ENCODE data around the gene PTGS1. TPM values are rescaled to one million over a fixed set of nuclear protein-coding genes. Genes with fewer than 3 reads are reported as not detected.

PTGS1 gene
- total and polyA plus RNA-seq, 2 donors (not counting 1 experiment from before 2014, with no cell fraction given): 9.5 to 15.3 TPM

GRCh38 chr9:122442568-122442967 lies 71.7 kb downstream of the PTGS1 start:
- peaks cover 49% of the 10 kb centered on the region for H3K27me3 Mint-ChIP-seq
- intact Hi-C loops (cut with micrococcal nuclease): no loop called here

DNA sequence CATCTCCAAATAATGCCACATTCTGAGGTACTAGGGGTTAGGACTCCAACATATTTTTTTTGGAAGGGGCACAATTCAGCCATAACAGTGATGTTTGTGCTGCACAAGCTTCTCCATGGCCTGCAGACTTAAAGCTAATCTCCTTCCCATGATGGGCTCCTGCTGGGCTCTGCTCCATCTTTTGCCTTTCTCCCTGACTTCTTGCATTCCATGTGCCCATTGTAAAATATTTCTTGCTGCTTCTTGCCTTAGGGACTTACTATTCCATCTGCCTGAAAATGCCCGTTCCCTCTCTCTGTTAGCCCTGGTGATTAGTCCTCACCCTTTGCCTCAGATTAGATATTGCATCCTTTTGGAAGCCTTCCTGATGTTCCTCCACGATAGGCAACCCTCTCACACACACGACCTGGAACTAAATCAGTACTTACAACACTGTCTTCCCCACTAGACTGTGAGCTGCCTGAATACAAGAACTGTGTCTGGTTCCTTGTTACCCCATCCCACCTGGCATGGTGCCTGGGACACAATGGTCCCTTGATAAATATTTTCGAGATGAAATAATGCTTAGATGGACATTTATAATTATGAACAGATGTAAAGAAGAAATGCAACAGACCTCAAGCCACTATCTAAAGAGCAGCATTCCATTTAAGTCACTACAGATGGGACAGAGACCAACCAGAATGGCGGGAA lies 73.4 kb downstream of the PTGS1 start:
- Mint-ChIP-seq H3K4me1 (no peaks in the 10 kb centered on the region), H3K27ac (no peak overlapping the region), H3K27me3 (peaks cover 49% of the 10 kb centered on the region), H3K4me3 (no peak overlapping the region), H3K9me3 (ENCODE audit: insufficient read depth) (peaks cover 2% of the 10 kb centered on the region)
- TF ChIP-seq, protein P1, sequence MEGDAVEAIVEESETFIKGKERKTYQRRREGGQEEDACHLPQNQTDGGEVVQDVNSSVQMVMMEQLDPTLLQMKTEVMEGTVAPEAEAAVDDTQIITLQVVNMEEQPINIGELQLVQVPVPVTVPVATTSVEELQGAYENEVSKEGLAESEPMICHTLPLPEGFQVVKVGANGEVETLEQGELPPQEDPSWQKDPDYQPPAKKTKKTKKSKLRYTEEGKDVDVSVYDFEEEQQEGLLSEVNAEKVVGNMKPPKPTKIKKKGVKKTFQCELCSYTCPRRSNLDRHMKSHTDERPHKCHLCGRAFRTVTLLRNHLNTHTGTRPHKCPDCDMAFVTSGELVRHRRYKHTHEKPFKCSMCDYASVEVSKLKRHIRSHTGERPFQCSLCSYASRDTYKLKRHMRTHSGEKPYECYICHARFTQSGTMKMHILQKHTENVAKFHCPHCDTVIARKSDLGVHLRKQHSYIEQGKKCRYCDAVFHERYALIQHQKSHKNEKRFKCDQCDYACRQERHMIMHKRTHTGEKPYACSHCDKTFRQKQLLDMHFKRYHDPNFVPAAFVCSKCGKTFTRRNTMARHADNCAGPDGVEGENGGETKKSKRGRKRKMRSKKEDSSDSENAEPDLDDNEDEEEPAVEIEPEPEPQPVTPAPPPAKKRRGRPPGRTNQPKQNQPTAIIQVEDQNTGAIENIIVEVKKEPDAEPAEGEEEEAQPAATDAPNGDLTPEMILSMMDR (IDR thresholded peaks at IDR 0.05): no peak
- TF ChIP-seq EZH2 (IDR thresholded peaks at IDR 0.05; ENCODE audit: borderline replicate concordance, insufficient read depth, low read depth, low read length, poor library complexity, severe bottlenecking): no peak
- Histone ChIP-seq H3K36me3 (replicated peaks in 1 of 2; ENCODE audit: control extremely low read depth in 1 of 2, control insufficient read depth in 1 of 2, extremely low read depth in 1 of 2, insufficient read depth in 2 of 2, low read length in 1 of 2) (no peaks in the 10 kb centered on the region), H3K9me3 (ENCODE audit: control extremely low read depth in 1 of 3, control insufficient read depth in 2 of 3, insufficient read depth in 1 of 3, low read length in 2 of 3) (no peaks in the 10 kb centered on the region), H3K9ac (ENCODE audit: low read length) (no peak overlapping the region), H3K27ac (ENCODE audit: low read length in 2 of 2) (no peak overlapping the region), H3K4me1 (ENCODE audit: control insufficient read depth in 2 of 2, insufficient read depth in 2 of 2, low read length in 2 of 2) (no peaks in the 10 kb centered on the region), H3K27me3 (replicated peaks in 1 of 4; ENCODE audit: control extremely low read depth in 1 of 4, control insufficient read depth in 3 of 4, insufficient read depth in 4 of 4, low read length in 3 of 4) (peaks cover 0 to 20% (median 4%) of the 10 kb centered on the region in 4 experiments), H4K20me1 (ENCODE audit: control insufficient read depth, insufficient read depth, low read length, poor library complexity, severe bottlenecking) (no peaks in the 10 kb centered on the region), H3K79me2 (ENCODE audit: control insufficient read depth, insufficient read depth, low read length) (no peaks in the 10 kb centered on the region), H3K4me2 (replicated peaks; ENCODE audit: low read depth, low read length, poor library complexity, severe bottlenecking) (no peak overlapping the region), H3K4me3 (ENCODE audit: control extremely low read depth in 1 of 5, extremely low read depth in 1 of 5, insufficient read depth in 1 of 5, low read depth in 2 of 5, low read length in 4 of 5) (no peak overlapping the region), H2AFZ (ENCODE audit: insufficient read depth, low read depth, low read length, poor library complexity, severe bottlenecking) (no peak overlapping the region)
- ChIA-PET POLR2A (no interaction called here), CTCF (interaction anchor here (0.8 to 3.6 kb wide), 3 partner anchors 20 to 345 kb away, joined by 3 to 19 read pairs (median 4); no protein-coding TSS in a partner anchor)
- no peak for DNase-seq
- no peak for ATAC-seq (ENCODE audit: low read depth)
- 86% methylated on average over 3 of the region's 5 CpGs for WGBS (ENCODE audit: insufficient coverage)
- intact Hi-C loops (cut with micrococcal nuclease): no loop called here

More at GRCh38 chr9:122442568-122442967, 71.7 kb downstream of the PTGS1 start:
- no peak overlapping the region for H3K4me2 ChIP-seq (replicated peaks; ENCODE audit: low read depth, low read length, poor library complexity, severe bottlenecking)
- no peak overlapping the region for H3K27ac ChIP-seq (ENCODE audit: low read length in 2 of 2)
- ChIA-PET CTCF (interaction anchor here (1.1 to 2.0 kb wide), 2 partner anchors 22 to 92 kb away, joined by 3 to 4 read pairs; no protein-coding TSS in a partner anchor), POLR2A (no interaction called here)
- no peaks in the 10 kb centered on the region for H3K79me2 ChIP-seq (ENCODE audit: control insufficient read depth, insufficient read depth, low read length)
- no peak overlapping the region for H2AFZ ChIP-seq (ENCODE audit: insufficient read depth, low read depth, low read length, poor library complexity, severe bottlenecking)
- Mint-ChIP-seq H3K4me3 (no peak overlapping the region), H3K4me1 (no peaks in the 10 kb centered on the region), H3K9me3 (ENCODE audit: insufficient read depth) (peaks cover 2% of the 10 kb centered on the region), H3K27ac (no peak overlapping the region)
- H3K9ac ChIP-seq (ENCODE audit: low read length): no peak overlapping the region
- H4K20me1 ChIP-seq (ENCODE audit: control insufficient read depth, insufficient read depth, low read length, poor library complexity, severe bottlenecking): no peaks in the 10 kb centered on the region
- H3K4me1 ChIP-seq (ENCODE audit: control insufficient read depth in 2 of 2, insufficient read depth in 2 of 2, low read length in 2 of 2): no peaks in the 10 kb centered on the region
- peaks cover 0 to 20% (median 4%) of the 10 kb centered on the region in 4 experiments for H3K27me3 ChIP-seq (replicated peaks in 1 of 4; ENCODE audit: control extremely low read depth in 1 of 4, control insufficient read depth in 3 of 4, insufficient read depth in 4 of 4, low read length in 3 of 4)
- no peaks in the 10 kb centered on the region for H3K36me3 ChIP-seq (replicated peaks in 1 of 2; ENCODE audit: control extremely low read depth in 1 of 2, control insufficient read depth in 1 of 2, extremely low read depth in 1 of 2, insufficient read depth in 2 of 2, low read length in 1 of 2)
- H3K4me3 ChIP-seq (ENCODE audit: control extremely low read depth in 1 of 5, extremely low read depth in 1 of 5, insufficient read depth in 1 of 5, low read depth in 2 of 5, low read length in 4 of 5): no peak overlapping the region
- ATAC-seq (ENCODE audit: low read depth) (no peak), DNase-seq (no peak)
- peaks cover 0 to 2% (median 0%) of the 10 kb centered on the region in 3 donors for H3K9me3 ChIP-seq (ENCODE audit: control extremely low read depth in 1 of 3, control insufficient read depth in 2 of 3, insufficient read depth in 1 of 3, low read length in 2 of 3)
- TF ChIP-seq, protein P1 (IDR thresholded peaks at IDR 0.05): no peak
- no peak for TF ChIP-seq EZH2 (IDR thresholded peaks at IDR 0.05; ENCODE audit: borderline replicate concordance, insufficient read depth, low read depth, low read length, poor library complexity, severe bottlenecking)
- no CpG with 5 or more reads among the region's 1 CpG for WGBS (ENCODE audit: insufficient coverage)
